Mucosa of rectum (tissue), 2 donors: ENCODE results near the gene USP32.

Experiments
- H3K27ac ChIP-seq, 2 donors: one replicate each; pipeline ENCODE4 v1.7.0; 2013; ENCODE audit warnings: inconsistent platforms in 2 of 2, low read depth in 2 of 2, low read length in 2 of 2
- H3K27me3 ChIP-seq, 2 donors: one replicate each; pipeline ENCODE4 v1.7.0; 2013; ENCODE audit warnings: low read length in 2 of 2; ENCODE audit not compliant: control insufficient read depth in 2 of 2, insufficient read depth in 2 of 2
- H3K36me3 ChIP-seq, 2 donors: one replicate each; pipeline ENCODE4 v1.7.0; 2013; ENCODE audit warnings: low read length in 2 of 2; ENCODE audit not compliant: control insufficient read depth in 2 of 2, insufficient read depth in 2 of 2
- H3K4me1 ChIP-seq, 2 donors: one replicate each; pipeline ENCODE4 v1.7.0; 2013; ENCODE audit warnings: low read length in 2 of 2, mild to moderate bottlenecking in 1 of 2; ENCODE audit not compliant: control insufficient read depth in 2 of 2, insufficient read depth in 2 of 2
- H3K4me3 ChIP-seq, 2 donors: one replicate each; pipeline ENCODE4 v1.7.0; 2013; ENCODE audit warnings: low read length in 2 of 2
- H3K9ac ChIP-seq, 2 donors: one replicate each; pipeline ENCODE4 v1.7.0; 2013; ENCODE audit warnings: low read length in 2 of 2, low read depth in 1 of 2, mild to moderate bottlenecking in 1 of 2
- H3K9me3 ChIP-seq, 2 donors: one replicate each; pipeline ENCODE4 v1.7.0; 2013; ENCODE audit warnings: low read length in 2 of 2; ENCODE audit not compliant: control insufficient read depth in 2 of 2
- donor health status: healthy.
- donor health status: Normal muscosa, but diverticular disease.

The USP32 gene

GRCh38 chr17:60170835-60171752, 220.8 kb downstream of the USP32 start:
- no peaks in the 10 kb centered on the region for H3K9me3 ChIP-seq
- no peaks in the 10 kb centered on the region for H3K27me3 ChIP-seq
- H3K9ac ChIP-seq, result no peak overlapping the region
- H3K4me1 ChIP-seq, result peaks cover 37 to 54% of the 10 kb centered on the region in 2 donors
- no peaks in the 10 kb centered on the region for H3K36me3 ChIP-seq
- H3K4me3 ChIP-seq, result no peak overlapping the region
- H3K27ac ChIP-seq, result peak overlapping the region; percentile 75 to 76

- H3K27me3 ChIP-seq, result peaks cover 0 to 3% of the 10 kb centered on the region in 2 donors
Observed at GRCh38 chr17:60169921-60170817, 221.8 kb downstream of the USP32 start.

GRCh38 chr17:60168654-60169053, 223.3 kb downstream of the USP32 start:
- H3K4me1 ChIP-seq, result peaks cover 43 to 68% of the 10 kb centered on the region in 2 donors

More at GRCh38 chr17:60169921-60170817, 221.8 kb downstream of the USP32 start:
- Histone ChIP-seq H3K4me3 (no peak overlapping the region), H3K27ac (peak overlapping the region; percentile 75 to 76), H3K36me3 (no peaks in the 10 kb centered on the region), H3K9me3 (no peaks in the 10 kb centered on the region), H3K9ac (peak overlapping the region in 1 of 2 donors; percentile 41), H3K4me1 (peaks cover 43 to 63% of the 10 kb centered on the region in 2 donors)

GRCh38 chr17:60167065-60167741, 224.7 kb downstream of the USP32 start:
- Histone ChIP-seq H3K27ac (peak overlapping the region in 1 of 2 donors; percentile 26), H3K27me3 (peaks cover 0 to 3% of the 10 kb centered on the region in 2 donors), H3K9ac (no peak overlapping the region), H3K4me3 (no peak overlapping the region), H3K36me3 (no peaks in the 10 kb centered on the region), H3K4me1 (peaks cover 40 to 65% of the 10 kb centered on the region in 2 donors), H3K9me3 (no peaks in the 10 kb centered on the region)

More at GRCh38 chr17:60168654-60169053, 223.3 kb downstream of the USP32 start:
- Histone ChIP-seq H3K9me3 (no peaks in the 10 kb centered on the region), H3K4me3 (no peak overlapping the region), H3K36me3 (no peaks in the 10 kb centered on the region), H3K27ac (no peak overlapping the region), H3K9ac (no peak overlapping the region), H3K27me3 (peaks cover 0 to 3% of the 10 kb centered on the region in 2 donors)

- peaks cover 0 to 3% of the 10 kb centered on the region in 2 donors for H3K27me3 ChIP-seq
- peaks cover 30 to 56% of the 10 kb centered on the region in 2 donors for H3K4me1 ChIP-seq
- peak overlapping the region; percentile 32 to 68 for H3K27ac ChIP-seq
- H3K4me3 ChIP-seq, result no peak overlapping the region
- no peaks in the 10 kb centered on the region for H3K36me3 ChIP-seq
- no peaks in the 10 kb centered on the region for H3K9me3 ChIP-seq
- H3K9ac ChIP-seq, result peak overlapping the region in 1 of 2 donors; percentile 17
Observed at GRCh38 chr17:60165971-60166370, 226.0 kb downstream of the USP32 start.

GRCh38 chr17:60165223-60165622, 226.7 kb downstream of the USP32 start:
- H3K4me1 ChIP-seq, result peaks cover 24 to 49% of the 10 kb centered on the region in 2 donors
- H3K27me3 ChIP-seq, result peaks cover 0 to 3% of the 10 kb centered on the region in 2 donors
- no peaks in the 10 kb centered on the region for H3K9me3 ChIP-seq
- H3K36me3 ChIP-seq, result no peaks in the 10 kb centered on the region
- no peak overlapping the region for H3K4me3 ChIP-seq
- H3K27ac ChIP-seq, result peak overlapping the region in 1 of 2 donors; percentile 55
- H3K9ac ChIP-seq, result no peak overlapping the region

- H3K4me1 ChIP-seq, result peaks cover 19 to 44% of the 10 kb centered on the region in 2 donors
- H3K4me3 ChIP-seq, result no peak overlapping the region
- H3K36me3 ChIP-seq, result no peaks in the 10 kb centered on the region
- peak overlapping the region in 1 of 2 donors; percentile 13 for H3K27ac ChIP-seq
- peaks cover 0 to 3% of the 10 kb centered on the region in 2 donors for H3K27me3 ChIP-seq
- H3K9me3 ChIP-seq, result no peaks in the 10 kb centered on the region
- H3K9ac ChIP-seq, result no peak overlapping the region
Observed at GRCh38 chr17:60164697-60165096, 227.2 kb downstream of the USP32 start.

- Histone ChIP-seq H3K36me3 (no peaks in the 10 kb centered on the region), H3K4me1 (peaks cover 19 to 40% of the 10 kb centered on the region in 2 donors), H3K27me3 (peaks cover 0 to 3% of the 10 kb centered on the region in 2 donors), H3K27ac (peak overlapping the region in 1 of 2 donors; percentile 13), H3K9ac (no peak overlapping the region), H3K4me3 (no peak overlapping the region), H3K9me3 (no peaks in the 10 kb centered on the region)
Observed at GRCh38 chr17:60164164-60164563, 227.8 kb downstream of the USP32 start.

GRCh38 chr17:60163108-60163784, 228.7 kb downstream of the USP32 start:
- Histone ChIP-seq H3K4me1 (peaks cover 17 to 34% of the 10 kb centered on the region in 2 donors), H3K4me3 (no peak overlapping the region), H3K27me3 (peaks cover 0 to 5% of the 10 kb centered on the region in 2 donors), H3K36me3 (no peaks in the 10 kb centered on the region), H3K9me3 (no peaks in the 10 kb centered on the region), H3K9ac (no peak overlapping the region), H3K27ac (no peak overlapping the region)
